ENCODE results near the gene PLEKHM3. TPM values are rescaled to one million over a fixed set of nuclear protein-coding genes. Genes with fewer than 3 reads are reported as not detected.

PLEKHM3 gene
- total RNA-seq, 1 donor from 2014 or later, result 19.5 TPM

- Histone ChIP-seq H3K9me3 (ENCODE audit: low read depth) (no peaks in the 10 kb centered on the region), H3K27me3 (no peaks in the 10 kb centered on the region), H3K4me2 (peak overlapping the region; percentile 71), H4K20me1 (ENCODE audit: low read depth) (peaks cover 4% of the 10 kb centered on the region), H2AFZ (replicated peaks) (no peak overlapping the region), H3K4me1 (peaks cover 69% of the 10 kb centered on the region), H3K79me2 (ENCODE audit: low read depth) (peaks cover 12% of the 10 kb centered on the region), H3K4me3 (peak overlapping the region; percentile 29), H3F3A (ENCODE audit: low read depth) (peaks cover 66% of the 10 kb centered on the region), H3K9ac (no peak overlapping the region), H3K27ac (peak overlapping the region; percentile 92), H3K36me3 (no peaks in the 10 kb centered on the region)
- peaks cover 6% of the 10 kb centered on the region for H3K27me3 Mint-ChIP-seq (ENCODE audit: insufficient read depth, low read depth)
- no peaks in the 10 kb centered on the region for H3K36me3 Mint-ChIP-seq
- peak overlapping the region; percentile 50 for H3K4me3 Mint-ChIP-seq
- H3K9me3 Mint-ChIP-seq, result no peaks in the 10 kb centered on the region
- H3K27ac Mint-ChIP-seq, result no peak overlapping the region
- TF ChIP-seq EZH2 (IDR thresholded peaks at IDR 0.05) (no peak), CTCF (IDR thresholded peaks at IDR 0.05) (no peak), EZH2phosphoT487 (IDR thresholded peaks at IDR 0.05) (no peak)
- DNase-seq (ENCODE audit: low spot score), result peak; percentile 46
- H3K4me1 Mint-ChIP-seq, result peaks cover 41% of the 10 kb centered on the region
Measured at GRCh38 chr2:207813942-207814341, 211.4 kb downstream of the PLEKHM3 start.

GRCh38 chr2:207813221-207813916 lies 212.0 kb downstream of the PLEKHM3 start:
- H3K27ac ChIP-seq, result peak overlapping the region; percentile 92
- H3K36me3 Mint-ChIP-seq, result no peaks in the 10 kb centered on the region
- peak overlapping the region; percentile 71 for H3K4me2 ChIP-seq
- no peak overlapping the region for H2AFZ ChIP-seq (replicated peaks)
- peaks cover 61% of the 10 kb centered on the region for H3F3A ChIP-seq (ENCODE audit: low read depth)
- H3K27me3 ChIP-seq, result no peaks in the 10 kb centered on the region
- H4K20me1 ChIP-seq (ENCODE audit: low read depth), result peaks cover 4% of the 10 kb centered on the region
- H3K79me2 ChIP-seq (ENCODE audit: low read depth), result peaks cover 14% of the 10 kb centered on the region
- TF ChIP-seq EZH2 (IDR thresholded peaks at IDR 0.05), result no peak
- TF ChIP-seq EZH2phosphoT487 (IDR thresholded peaks at IDR 0.05), result peak; percentile 37
- peak; percentile 31 for TF ChIP-seq CTCF (IDR thresholded peaks at IDR 0.05)
- H3K9ac ChIP-seq, result no peak overlapping the region
- no peaks in the 10 kb centered on the region for H3K9me3 Mint-ChIP-seq
- no peaks in the 10 kb centered on the region for H3K9me3 ChIP-seq (ENCODE audit: low read depth)
- no peaks in the 10 kb centered on the region for H3K36me3 ChIP-seq
- H3K27ac Mint-ChIP-seq, result peak overlapping the region; percentile 21
- peaks cover 6% of the 10 kb centered on the region for H3K27me3 Mint-ChIP-seq (ENCODE audit: insufficient read depth, low read depth)
- H3K4me3 Mint-ChIP-seq, result peak overlapping the region; percentile 50
- DNase-seq (ENCODE audit: low spot score), result peak; percentile 96
- H3K4me1 Mint-ChIP-seq, result peaks cover 41% of the 10 kb centered on the region
- H3K4me1 ChIP-seq, result peaks cover 68% of the 10 kb centered on the region
- peak overlapping the region; percentile 29 for H3K4me3 ChIP-seq

- peaks cover 40% of the 10 kb centered on the region for H3K4me1 Mint-ChIP-seq
- H3K79me2 ChIP-seq (ENCODE audit: low read depth), result peaks cover 14% of the 10 kb centered on the region
- H3K4me2 ChIP-seq, result peak overlapping the region; percentile 71
- DNase-seq (ENCODE audit: low spot score), result peak; percentile 92
- H3K4me3 Mint-ChIP-seq, result no peak overlapping the region
- H3K36me3 Mint-ChIP-seq, result no peaks in the 10 kb centered on the region
- no peak overlapping the region for H2AFZ ChIP-seq (replicated peaks)
- H3K27ac ChIP-seq, result peak overlapping the region; percentile 92
- H3K9me3 ChIP-seq (ENCODE audit: low read depth), result no peaks in the 10 kb centered on the region
- no peaks in the 10 kb centered on the region for H3K9me3 Mint-ChIP-seq
- peak overlapping the region; percentile 0 for H3K4me3 ChIP-seq
- TF ChIP-seq EZH2 (IDR thresholded peaks at IDR 0.05) (no peak), CTCF (IDR thresholded peaks at IDR 0.05) (no peak), EZH2phosphoT487 (IDR thresholded peaks at IDR 0.05) (no peak)
- peak overlapping the region; percentile 64 for H3K27ac Mint-ChIP-seq
- H3K9ac ChIP-seq, result no peak overlapping the region
- H3K27me3 Mint-ChIP-seq (ENCODE audit: insufficient read depth, low read depth), result peaks cover 6% of the 10 kb centered on the region
- peaks cover 4% of the 10 kb centered on the region for H4K20me1 ChIP-seq (ENCODE audit: low read depth)
- H3F3A ChIP-seq (ENCODE audit: low read depth), result peaks cover 61% of the 10 kb centered on the region
- peaks cover 73% of the 10 kb centered on the region for H3K4me1 ChIP-seq
- H3K36me3 ChIP-seq, result no peaks in the 10 kb centered on the region
- H3K27me3 ChIP-seq, result no peaks in the 10 kb centered on the region
Measured at GRCh38 chr2:207812726-207813080, 212.6 kb downstream of the PLEKHM3 start.
